ENCODE measurements around the gene FKBP6.

Gene FKBP6

DNA sequence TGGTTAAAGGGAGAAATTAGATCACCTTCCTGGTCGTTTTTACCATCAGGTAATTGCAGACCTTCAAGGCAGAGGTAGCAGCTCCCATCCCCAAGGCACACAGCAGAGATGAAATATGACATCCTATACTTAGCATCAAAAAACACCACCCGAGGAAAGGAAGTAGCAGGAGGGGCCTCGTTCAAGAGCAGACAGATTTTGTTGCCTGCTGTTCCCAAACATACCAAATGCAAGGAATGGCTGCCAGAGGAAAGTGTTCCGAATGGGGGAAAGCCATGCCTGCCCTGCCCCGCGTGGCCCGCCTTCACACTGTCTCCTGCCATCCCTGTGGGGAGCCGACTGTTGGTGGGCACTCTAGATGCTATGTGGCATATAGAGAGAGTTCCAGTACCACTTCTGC, 18.0 kb downstream of the FKBP6 start:
- no peak overlapping the region for H3K27ac ChIP-seq (ENCODE audit: low read length)
- H3K27me3 ChIP-seq (replicated peaks; ENCODE audit: insufficient read depth, low read length): no peaks in the 10 kb centered on the region
- no peaks in the 10 kb centered on the region for H4K20me1 ChIP-seq (ENCODE audit: insufficient read depth, low read length)
- H3F3A ChIP-seq (ENCODE audit: insufficient read depth, low read length): no peaks in the 10 kb centered on the region
- peaks cover 6% of the 10 kb centered on the region; the same call in 1 of the 2 replicates for H3K4me1 ChIP-seq (ENCODE audit: low read length)
- no peak overlapping the region for H3K4me3 ChIP-seq (ENCODE audit: low read length)
- H3K4me2 ChIP-seq (ENCODE audit: low read depth, low read length): no peak overlapping the region
- H3K79me2 ChIP-seq (ENCODE audit: low read length): no peaks in the 10 kb centered on the region
- no peaks in the 10 kb centered on the region for H3K9me2 ChIP-seq (replicated peaks; ENCODE audit: insufficient read depth, low read length)
- DNase-seq: no peak
- no peak overlapping the region for H3K9ac ChIP-seq (ENCODE audit: low read length)
- no peaks in the 10 kb centered on the region for H3K36me3 ChIP-seq (replicated peaks; ENCODE audit: insufficient read depth, low read length)
- no peaks in the 10 kb centered on the region for H3K9me3 ChIP-seq (replicated peaks; ENCODE audit: insufficient read depth, low read length)
- TF ChIP-seq EZH2 (optimal IDR thresholded peaks at IDR 0.05; ENCODE audit: low read depth, low read length): no peak
- no peak overlapping the region for H2AFZ ChIP-seq (ENCODE audit: low read length)

DNA sequence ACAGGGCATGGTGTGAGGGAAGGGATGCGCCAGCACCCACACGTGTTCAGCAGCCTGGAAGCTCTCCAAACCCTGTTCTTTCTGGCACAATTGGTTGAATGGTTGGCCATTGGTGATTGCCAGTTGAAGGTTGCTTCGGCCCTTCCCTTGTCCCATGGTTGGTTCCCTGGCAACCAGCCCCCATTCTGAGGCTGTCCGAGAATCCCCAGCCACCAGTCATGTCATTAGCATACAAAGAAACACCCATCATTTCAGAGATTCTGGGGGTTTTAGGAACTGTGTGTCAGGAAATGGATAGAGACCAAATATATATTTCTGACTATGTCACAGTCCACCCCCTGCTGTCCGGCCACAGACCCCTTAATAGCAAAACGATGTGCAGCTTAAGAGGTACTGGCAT, 21.8 kb downstream of the FKBP6 start:
- Histone ChIP-seq H3K27me3 (replicated peaks; ENCODE audit: insufficient read depth, low read length) (no peaks in the 10 kb centered on the region), H3F3A (ENCODE audit: insufficient read depth, low read length) (no peaks in the 10 kb centered on the region), H3K9ac (ENCODE audit: low read length) (no peak overlapping the region), H3K27ac (ENCODE audit: low read length) (no peak overlapping the region), H3K4me3 (ENCODE audit: low read length) (no peak overlapping the region), H3K36me3 (replicated peaks; ENCODE audit: insufficient read depth, low read length) (no peaks in the 10 kb centered on the region), H2AFZ (ENCODE audit: low read length) (no peak overlapping the region), H3K9me2 (replicated peaks; ENCODE audit: insufficient read depth, low read length) (no peaks in the 10 kb centered on the region), H3K4me2 (ENCODE audit: low read depth, low read length) (no peak overlapping the region), H3K9me3 (replicated peaks; ENCODE audit: insufficient read depth, low read length) (no peaks in the 10 kb centered on the region), H3K79me2 (ENCODE audit: low read length) (no peaks in the 10 kb centered on the region), H3K4me1 (ENCODE audit: low read length) (no peaks in the 10 kb centered on the region), H4K20me1 (ENCODE audit: insufficient read depth, low read length) (no peaks in the 10 kb centered on the region)
- no peak for TF ChIP-seq EZH2 (optimal IDR thresholded peaks at IDR 0.05; ENCODE audit: low read depth, low read length)
- TF ChIP-seq, protein P1, sequence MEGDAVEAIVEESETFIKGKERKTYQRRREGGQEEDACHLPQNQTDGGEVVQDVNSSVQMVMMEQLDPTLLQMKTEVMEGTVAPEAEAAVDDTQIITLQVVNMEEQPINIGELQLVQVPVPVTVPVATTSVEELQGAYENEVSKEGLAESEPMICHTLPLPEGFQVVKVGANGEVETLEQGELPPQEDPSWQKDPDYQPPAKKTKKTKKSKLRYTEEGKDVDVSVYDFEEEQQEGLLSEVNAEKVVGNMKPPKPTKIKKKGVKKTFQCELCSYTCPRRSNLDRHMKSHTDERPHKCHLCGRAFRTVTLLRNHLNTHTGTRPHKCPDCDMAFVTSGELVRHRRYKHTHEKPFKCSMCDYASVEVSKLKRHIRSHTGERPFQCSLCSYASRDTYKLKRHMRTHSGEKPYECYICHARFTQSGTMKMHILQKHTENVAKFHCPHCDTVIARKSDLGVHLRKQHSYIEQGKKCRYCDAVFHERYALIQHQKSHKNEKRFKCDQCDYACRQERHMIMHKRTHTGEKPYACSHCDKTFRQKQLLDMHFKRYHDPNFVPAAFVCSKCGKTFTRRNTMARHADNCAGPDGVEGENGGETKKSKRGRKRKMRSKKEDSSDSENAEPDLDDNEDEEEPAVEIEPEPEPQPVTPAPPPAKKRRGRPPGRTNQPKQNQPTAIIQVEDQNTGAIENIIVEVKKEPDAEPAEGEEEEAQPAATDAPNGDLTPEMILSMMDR (IDR thresholded peaks at IDR 0.05; ENCODE audit: low read length): no peak
- no peak for TF ChIP-seq EZH2phosphoT487 (IDR thresholded peaks at IDR 0.05; ENCODE audit: low read length)
- DNase-seq: no peak

DNA sequence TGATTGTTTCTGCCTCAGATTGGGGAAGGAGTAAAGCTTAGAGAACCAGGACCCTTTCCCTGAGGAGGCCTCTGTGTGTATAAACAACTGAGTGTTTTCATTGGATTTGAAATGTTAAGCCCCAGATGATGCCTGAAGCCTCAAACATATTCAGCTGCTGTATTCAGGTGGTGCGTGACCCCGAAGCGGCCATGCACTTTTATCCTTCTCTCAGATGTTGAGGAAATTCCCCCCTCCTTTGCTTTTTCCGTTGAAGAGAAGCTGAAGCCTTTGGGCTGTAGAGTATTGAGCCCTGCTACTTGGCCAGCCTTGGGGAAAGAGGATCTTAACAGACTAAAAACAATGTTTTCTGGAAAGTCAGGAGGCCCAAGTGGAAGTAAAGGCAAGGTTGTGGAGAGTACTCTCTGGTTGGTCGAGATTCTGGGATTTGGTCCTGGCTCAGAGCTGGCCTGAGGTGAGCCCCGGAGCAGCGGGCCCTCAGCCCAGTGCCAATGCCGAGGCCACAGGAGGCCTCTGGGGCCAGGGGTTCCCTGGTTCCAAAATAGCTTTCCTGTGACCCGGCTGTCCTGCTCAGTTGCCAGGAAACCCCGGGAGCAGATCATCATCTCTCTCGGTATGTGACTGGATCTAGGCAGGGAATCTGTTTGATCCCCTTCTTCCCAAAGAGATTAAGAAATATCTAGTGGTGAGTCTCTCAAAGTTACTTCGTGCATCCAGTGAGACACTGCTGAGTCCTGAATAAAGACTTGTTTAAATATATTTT, 22.5 kb downstream of the FKBP6 start:
- H4K20me1 ChIP-seq (ENCODE audit: insufficient read depth, low read length): no peaks in the 10 kb centered on the region

More for the DNA sequence above, 22.5 kb downstream of the FKBP6 start:
- no peaks in the 10 kb centered on the region for H3F3A ChIP-seq (ENCODE audit: insufficient read depth, low read length)
- no peak overlapping the region for H3K27ac ChIP-seq (ENCODE audit: low read length)
- no peak overlapping the region for H3K4me2 ChIP-seq (ENCODE audit: low read depth, low read length)
- no peaks in the 10 kb centered on the region for H3K27me3 ChIP-seq (replicated peaks; ENCODE audit: insufficient read depth, low read length)
- no peak overlapping the region for H3K9ac ChIP-seq (ENCODE audit: low read length)
- H3K79me2 ChIP-seq (ENCODE audit: low read length): no peaks in the 10 kb centered on the region
- DNase-seq: no peak
- H3K4me1 ChIP-seq (ENCODE audit: low read length): no peaks in the 10 kb centered on the region
- no peaks in the 10 kb centered on the region for H3K9me2 ChIP-seq (replicated peaks; ENCODE audit: insufficient read depth, low read length)
- no peaks in the 10 kb centered on the region for H3K36me3 ChIP-seq (replicated peaks; ENCODE audit: insufficient read depth, low read length)
- no peak overlapping the region for H3K4me3 ChIP-seq (ENCODE audit: low read length)
- H2AFZ ChIP-seq (ENCODE audit: low read length): no peak overlapping the region
- no peaks in the 10 kb centered on the region for H3K9me3 ChIP-seq (replicated peaks; ENCODE audit: insufficient read depth, low read length)
- TF ChIP-seq, protein P1 (IDR thresholded peaks at IDR 0.05; ENCODE audit: low read length): no peak
- no peak for TF ChIP-seq EZH2 (optimal IDR thresholded peaks at IDR 0.05; ENCODE audit: low read depth, low read length)
- TF ChIP-seq EZH2phosphoT487 (IDR thresholded peaks at IDR 0.05; ENCODE audit: low read length): no peak
